ENCODE measurements around the gene LYSMD4. TPM values are rescaled to one million over a fixed set of nuclear protein-coding genes. Genes with fewer than 3 reads are reported as not detected.

LYSMD4 gene
- total RNA-seq, 1 experiment from 2014 or later, result 1.1 TPM

Other genes starting within 250 kb of the LYSMD4 start
- 5.8 TPM in 2 replicates for gene MEF2A, start 167.5 kb downstream of the LYSMD4 start, total RNA-seq (2014; rRNA removed; shearing (Covaris generic); ENCODE audit: low replicate concordance)

All from Caki2 (cell line).